Tibial nerve (tissue), 4 donors: ENCODE data around the gene KASH5. TPM values are rescaled to one million over a fixed set of nuclear protein-coding genes. Genes with fewer than 3 reads are reported as not detected.

Experiments
- DNase-seq, 2 donors: peaks; one replicate each; pipeline ENCODE4 v3.0.0-alpha.2; 2019; ENCODE audit warnings: low spot score in 2 of 2
- H3K27ac ChIP-seq, 4 donors: fragments of 200-600 bp; sonication (generic) in 3 of 4; one replicate each; pipeline ENCODE4 v1.5.1; 2017 to 2019; ENCODE audit warnings: mild to moderate bottlenecking in 1 of 4
- H3K27me3 ChIP-seq, 2 donors: fragments of 200-600 bp; sonication (generic) in 1 of 2; one replicate each; pipeline versions ENCODE4 v1.5.1 to v1.6.0; 2017 to 2019
- H3K36me3 ChIP-seq, 3 donors: fragments of 200-600 bp; sonication (generic); one replicate each; pipeline ENCODE4 v1.5.1; 2018 to 2019
- H3K4me1 ChIP-seq, 4 donors: fragments of 200-600 bp; sonication (generic) in 3 of 4; one replicate each; pipeline ENCODE4 v1.5.1; 2017 to 2019
- H3K4me3 ChIP-seq, 4 donors: fragments of 200-600 bp; sonication (generic) in 3 of 4; one replicate each; pipeline ENCODE4 v1.5.1; 2017 to 2019; ENCODE audit warnings: mild to moderate bottlenecking in 1 of 4, moderate library complexity in 1 of 4
- H3K9me3 ChIP-seq, 4 donors: fragments of 200-600 bp; sonication (generic) in 3 of 4; one replicate each; pipeline ENCODE4 v1.5.1; 2017 to 2019
- EP300 ChIP-seq, 2 donors: sonication (generic); formaldehyde crosslinking; IDR thresholded peaks; one replicate each; pipeline ENCODE4 v1.6.1; 2017; ENCODE audit warnings: antibody characterized with exemption in 2 of 2, mild to moderate bottlenecking in 1 of 2
- POLR2A ChIP-seq, 2 donors: fragments of 450-650 bp; IDR thresholded peaks; one replicate each; pipeline ENCODE4 v1.6.1; 2017; ENCODE audit warnings: antibody characterized with exemption in 2 of 2, mild to moderate bottlenecking in 2 of 2, moderate library complexity in 2 of 2
- WGBS, 2 donors: methylation state at CpG; one replicate each; pipeline ENCODE4 v1.1.5; 2018; 5-methylcytosine and 5-hydroxymethylcytosine counted together
- total RNA-seq, 4 donors: library from RNA; depleted of rRNA; stranded (reverse); fragments of >200 nt; gene quantifications; one replicate each; pipeline ENCODE4 v1.1.0, GENCODE V29; 2016
- TF ChIP-seq, protein P1 (sequence below), 5 experiments: fragments of 200-600 bp in 3 of 5; fragments of 450-650 bp in 2 of 5; sonication (generic) in 3 of 5; IDR thresholded peaks; one replicate each; pipeline ENCODE4 v1.5.1; 2016 to 2019; ENCODE audit warnings: antibody characterized with exemption in 5 of 5, mild to moderate bottlenecking in 3 of 5, moderate library complexity in 2 of 5

Gene KASH5
- total RNA-seq, 4 donors from 2014 or later, result not detected

DNA sequence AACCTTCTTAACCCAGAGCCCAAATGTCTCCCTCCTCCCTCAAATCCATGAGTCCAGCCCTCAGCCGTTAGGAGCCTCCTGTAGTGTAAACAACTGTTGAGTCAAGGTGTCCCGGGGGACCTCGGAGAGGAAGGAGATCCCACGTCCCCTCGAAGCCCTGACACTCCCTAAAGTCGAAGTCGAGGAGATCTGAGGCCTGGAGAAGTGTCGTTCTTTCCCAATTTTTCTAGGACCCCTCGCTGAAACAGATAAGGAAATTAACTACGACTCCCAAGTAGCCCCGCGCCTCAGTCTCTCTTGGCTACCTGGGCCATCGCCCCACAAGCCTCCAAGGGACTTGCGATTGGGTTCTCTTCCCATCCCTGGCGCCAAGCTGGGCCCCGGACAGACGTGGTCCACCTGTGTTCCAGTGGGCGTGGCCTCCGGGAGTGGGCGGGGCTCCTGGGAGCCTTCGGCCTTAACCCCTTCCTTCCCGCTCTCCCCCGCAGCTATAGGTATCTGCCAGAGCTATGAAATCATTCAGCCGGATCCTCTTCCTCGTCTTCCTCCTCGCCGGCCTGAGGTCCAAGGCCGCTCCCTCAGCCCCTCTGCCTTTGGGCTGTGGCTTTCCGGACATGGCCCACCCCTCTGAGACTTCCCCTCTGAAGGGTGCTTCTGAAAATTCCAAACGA, 38.0 kb downstream of the KASH5 start:
- H3K4me1 ChIP-seq, result peaks cover 0 to 46% (median 21%) of the 10 kb centered on the region in 4 donors
- H3K36me3 ChIP-seq, result peaks cover 0 to 4% (median 0%) of the 10 kb centered on the region in 3 donors
- DNase-seq, result no peak
- TF ChIP-seq EP300 (IDR thresholded peaks at IDR 0.05), result no peak
- no peak for TF ChIP-seq POLR2A (IDR thresholded peaks at IDR 0.05)
- TF ChIP-seq, protein P1, sequence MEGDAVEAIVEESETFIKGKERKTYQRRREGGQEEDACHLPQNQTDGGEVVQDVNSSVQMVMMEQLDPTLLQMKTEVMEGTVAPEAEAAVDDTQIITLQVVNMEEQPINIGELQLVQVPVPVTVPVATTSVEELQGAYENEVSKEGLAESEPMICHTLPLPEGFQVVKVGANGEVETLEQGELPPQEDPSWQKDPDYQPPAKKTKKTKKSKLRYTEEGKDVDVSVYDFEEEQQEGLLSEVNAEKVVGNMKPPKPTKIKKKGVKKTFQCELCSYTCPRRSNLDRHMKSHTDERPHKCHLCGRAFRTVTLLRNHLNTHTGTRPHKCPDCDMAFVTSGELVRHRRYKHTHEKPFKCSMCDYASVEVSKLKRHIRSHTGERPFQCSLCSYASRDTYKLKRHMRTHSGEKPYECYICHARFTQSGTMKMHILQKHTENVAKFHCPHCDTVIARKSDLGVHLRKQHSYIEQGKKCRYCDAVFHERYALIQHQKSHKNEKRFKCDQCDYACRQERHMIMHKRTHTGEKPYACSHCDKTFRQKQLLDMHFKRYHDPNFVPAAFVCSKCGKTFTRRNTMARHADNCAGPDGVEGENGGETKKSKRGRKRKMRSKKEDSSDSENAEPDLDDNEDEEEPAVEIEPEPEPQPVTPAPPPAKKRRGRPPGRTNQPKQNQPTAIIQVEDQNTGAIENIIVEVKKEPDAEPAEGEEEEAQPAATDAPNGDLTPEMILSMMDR (IDR thresholded peaks at IDR 0.05), result no peak
- H3K9me3 ChIP-seq, result no peaks in the 10 kb centered on the region
- no peak overlapping the region for H3K27ac ChIP-seq
- WGBS, 2 donors, result 1 to 5% methylated on average over 27 to 30 of the region's 30 CpGs
- peaks cover 5 to 100% of the 10 kb centered on the region in 2 donors for H3K27me3 ChIP-seq
- H3K4me3 ChIP-seq, result no peak overlapping the region

DNA sequence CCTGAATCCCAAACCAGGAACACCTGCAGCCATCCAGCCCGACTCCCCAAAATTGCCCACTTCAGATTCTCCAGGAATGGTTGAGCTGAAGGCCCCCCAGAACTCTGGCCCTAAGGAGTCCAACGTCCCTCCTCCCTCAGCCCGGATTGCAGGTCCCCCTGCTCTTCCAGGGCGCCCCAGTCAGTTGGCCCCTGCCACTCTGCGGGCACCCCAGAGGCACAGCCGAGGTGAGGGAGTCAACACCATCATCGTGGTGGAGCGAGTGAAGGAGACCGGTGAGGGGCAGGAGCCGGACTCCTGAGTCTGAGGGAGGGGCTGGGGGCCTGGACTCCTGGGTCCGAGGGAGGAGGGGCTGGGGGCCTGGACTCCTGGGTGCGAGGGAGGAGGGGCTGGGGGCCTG, 39.3 kb downstream of the KASH5 start:
- DNase-seq, result no peak
- WGBS, 2 donors, result 43 to 76% methylated on average over 3 to 11 of the region's 12 CpGs
- peaks cover 5 to 100% of the 10 kb centered on the region in 2 donors for H3K27me3 ChIP-seq

DNA sequence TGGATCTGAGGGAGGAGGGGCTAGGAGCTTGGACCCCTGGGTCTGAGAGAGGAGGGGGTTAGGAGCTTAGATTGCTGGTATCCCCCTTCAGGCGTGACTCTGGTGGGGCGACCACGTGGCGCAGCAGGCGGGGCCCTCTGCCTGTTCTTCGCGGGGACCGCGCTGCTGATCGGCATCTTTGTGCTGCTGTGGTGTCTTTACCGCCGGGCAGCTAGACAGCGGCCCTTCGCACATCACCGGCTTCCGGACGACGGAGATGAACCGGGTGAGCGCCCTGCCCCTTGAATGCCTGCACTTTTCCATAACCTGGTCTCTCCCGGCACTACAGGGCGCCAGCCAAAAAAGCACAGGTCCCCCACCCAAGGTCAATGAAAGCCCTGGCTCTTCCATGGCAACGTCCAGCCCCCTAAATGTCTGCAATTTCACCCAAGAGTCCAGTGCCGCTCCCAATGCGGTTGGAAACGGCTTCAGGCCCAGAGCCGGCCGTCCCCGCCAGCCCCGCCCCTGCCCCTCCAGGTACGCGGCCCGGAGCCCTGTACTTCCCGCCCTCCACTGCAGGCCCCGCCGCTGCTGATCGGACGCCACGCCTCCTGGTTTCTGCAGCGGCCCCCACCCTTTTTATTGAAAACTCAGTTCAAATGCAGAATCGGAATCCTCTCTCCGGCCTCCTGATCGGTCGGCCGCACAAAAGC, 40.0 kb downstream of the KASH5 start:
- H3K4me1 ChIP-seq, result peaks cover 0 to 30% (median 11%) of the 10 kb centered on the region in 4 donors
- no peak for TF ChIP-seq EP300 (IDR thresholded peaks at IDR 0.05)
- no peak for TF ChIP-seq POLR2A (IDR thresholded peaks at IDR 0.05)
- TF ChIP-seq, protein P1 (IDR thresholded peaks at IDR 0.05), result no peak
- no peak for DNase-seq
- no peak overlapping the region for H3K27ac ChIP-seq
- no peaks in the 10 kb centered on the region for H3K9me3 ChIP-seq
- H3K27me3 ChIP-seq, result peaks cover 5 to 100% of the 10 kb centered on the region in 2 donors
- peaks cover 0 to 4% (median 0%) of the 10 kb centered on the region in 3 donors for H3K36me3 ChIP-seq
- WGBS, 2 donors, result 3% methylated on average over 42 to 43 of the region's 45 CpGs
- H3K4me3 ChIP-seq, result no peak overlapping the region

More for the DNA sequence above, 39.3 kb downstream of the KASH5 start:
- no peak overlapping the region for H3K4me3 ChIP-seq
- H3K4me1 ChIP-seq, result peaks cover 0 to 34% (median 17%) of the 10 kb centered on the region in 4 donors
- peaks cover 0 to 4% (median 0%) of the 10 kb centered on the region in 3 donors for H3K36me3 ChIP-seq
- H3K27ac ChIP-seq, result no peak overlapping the region
- H3K9me3 ChIP-seq, result no peaks in the 10 kb centered on the region
- TF ChIP-seq POLR2A (IDR thresholded peaks at IDR 0.05) (no peak), EP300 (IDR thresholded peaks at IDR 0.05) (no peak)
- TF ChIP-seq, protein P1 (IDR thresholded peaks at IDR 0.05), result no peak

DNA sequence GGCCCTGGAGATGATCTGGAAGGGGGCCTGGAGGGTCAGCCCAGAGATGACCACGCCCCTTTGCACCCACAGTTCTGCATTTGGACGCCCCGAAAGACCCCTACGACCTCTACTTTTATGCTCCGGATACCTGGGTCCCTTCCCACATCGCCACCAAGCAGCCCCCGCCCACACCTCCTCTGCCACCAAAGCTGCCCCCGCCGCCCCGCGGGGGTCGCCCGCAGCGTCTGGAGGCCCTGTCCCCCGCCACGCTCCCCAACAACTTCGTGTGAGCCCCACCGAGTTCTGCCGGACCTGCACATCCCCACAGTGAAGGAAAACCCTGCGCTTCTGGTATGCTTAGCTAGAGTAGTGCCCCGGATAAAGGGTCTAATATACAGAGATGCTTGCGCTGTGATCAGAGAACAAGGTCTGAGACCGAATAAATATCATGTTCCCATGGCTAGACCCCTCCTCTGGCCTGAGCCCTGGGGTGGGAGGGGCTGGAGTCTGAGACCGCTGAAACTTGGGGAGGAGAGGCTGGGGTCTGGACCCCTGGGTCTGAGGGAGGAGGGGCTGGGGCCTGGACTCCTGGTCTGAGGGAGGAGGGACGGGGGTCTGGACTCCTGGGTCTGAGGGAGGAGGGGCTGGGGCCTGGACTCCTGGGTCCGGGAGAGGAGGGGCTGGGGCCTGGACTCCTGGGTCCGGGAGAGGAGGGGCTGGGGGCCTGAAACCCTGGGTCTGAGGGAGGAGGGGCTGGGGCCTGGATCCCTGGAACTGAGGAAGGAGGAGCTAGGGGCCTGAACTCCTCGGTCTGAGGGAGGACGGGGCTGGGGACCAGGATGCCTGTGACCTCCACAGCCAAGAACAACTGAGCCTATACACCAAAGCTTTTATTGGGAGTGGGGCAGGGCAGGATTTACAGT, 40.8 kb downstream of the KASH5 start:
- no peak for DNase-seq
- Histone ChIP-seq H3K4me3 (no peak overlapping the region), H3K27me3 (peaks cover 5 to 100% of the 10 kb centered on the region in 2 donors), H3K27ac (no peak overlapping the region), H3K4me1 (peaks cover 0 to 22% (median 4%) of the 10 kb centered on the region in 4 donors), H3K36me3 (peaks cover 0 to 4% (median 0%) of the 10 kb centered on the region in 3 donors), H3K9me3 (no peaks in the 10 kb centered on the region)
- TF ChIP-seq EP300 (IDR thresholded peaks at IDR 0.05) (no peak), POLR2A (IDR thresholded peaks at IDR 0.05) (no peak)
- TF ChIP-seq, protein P1 (IDR thresholded peaks at IDR 0.05), result no peak
- 9 to 18% methylated on average over 17 to 28 of the region's 29 CpGs for WGBS, 2 donors
